Thyroid gland (tissue), 4 donors: Measurements from ENCODE around the gene PGS1.

Source experiments
- POLR2A ChIP-seq, 2 donors: fragments of 450-650 bp; IDR thresholded peaks; one replicate each; pipeline ENCODE4 v1.6.1; 2017; ENCODE audit warnings: antibody characterized with exemption in 2 of 2, mild to moderate bottlenecking in 2 of 2, moderate library complexity in 1 of 2
- TF ChIP-seq, protein P1 (sequence below), 6 experiments: fragments of 200-600 bp in 3 of 6; fragments of 450-650 bp in 3 of 6; sonication (generic) in 3 of 6; IDR thresholded peaks; one replicate each; pipeline ENCODE4 v1.5.1; 2016 to 2019; ENCODE audit warnings: antibody characterized with exemption in 6 of 6, mild to moderate bottlenecking in 2 of 6, inconsistent platforms in 1 of 6, moderate library complexity in 1 of 6

DNA sequence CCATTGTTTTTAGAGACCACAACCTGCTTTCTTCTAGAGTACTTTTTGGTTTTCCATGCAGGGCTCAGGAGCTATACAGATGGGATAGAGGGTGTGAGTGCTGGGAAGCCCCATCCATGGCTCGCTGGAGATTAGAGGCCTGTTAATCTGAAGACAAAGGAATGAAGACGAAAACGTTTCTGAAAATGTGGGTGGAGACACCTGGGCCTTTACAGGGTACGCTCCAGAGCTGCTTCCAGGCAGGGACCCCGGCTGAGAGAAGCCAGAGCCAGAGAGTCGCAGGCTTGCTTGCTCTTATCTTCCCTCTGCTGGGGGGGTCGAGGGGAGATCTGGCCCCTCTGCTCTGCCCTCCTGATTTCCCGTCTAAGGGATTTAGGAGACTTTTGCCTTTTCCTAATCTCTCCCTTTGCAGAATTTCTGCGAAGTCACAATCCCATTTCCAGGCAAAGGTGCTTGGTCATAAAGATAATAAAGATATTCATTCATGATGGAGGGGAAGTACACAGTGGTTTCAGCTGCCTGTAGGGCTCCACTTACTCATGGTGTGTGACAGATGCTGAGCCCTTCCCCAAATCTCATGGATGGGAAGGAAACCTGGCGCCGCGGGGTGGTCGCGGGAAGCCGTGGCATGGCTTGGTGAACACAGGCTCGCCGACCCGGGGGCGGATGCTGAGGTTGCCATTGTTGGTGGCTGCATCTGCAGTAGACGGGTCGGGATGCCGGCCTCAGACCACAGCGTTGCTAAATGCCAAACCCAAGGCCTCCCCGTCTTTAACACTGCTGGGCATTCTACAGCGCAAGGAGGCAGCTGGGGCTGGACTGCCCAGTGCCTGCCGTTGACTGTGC is 13.8 kb upstream of the PGS1 start:
- TF ChIP-seq, protein P1, sequence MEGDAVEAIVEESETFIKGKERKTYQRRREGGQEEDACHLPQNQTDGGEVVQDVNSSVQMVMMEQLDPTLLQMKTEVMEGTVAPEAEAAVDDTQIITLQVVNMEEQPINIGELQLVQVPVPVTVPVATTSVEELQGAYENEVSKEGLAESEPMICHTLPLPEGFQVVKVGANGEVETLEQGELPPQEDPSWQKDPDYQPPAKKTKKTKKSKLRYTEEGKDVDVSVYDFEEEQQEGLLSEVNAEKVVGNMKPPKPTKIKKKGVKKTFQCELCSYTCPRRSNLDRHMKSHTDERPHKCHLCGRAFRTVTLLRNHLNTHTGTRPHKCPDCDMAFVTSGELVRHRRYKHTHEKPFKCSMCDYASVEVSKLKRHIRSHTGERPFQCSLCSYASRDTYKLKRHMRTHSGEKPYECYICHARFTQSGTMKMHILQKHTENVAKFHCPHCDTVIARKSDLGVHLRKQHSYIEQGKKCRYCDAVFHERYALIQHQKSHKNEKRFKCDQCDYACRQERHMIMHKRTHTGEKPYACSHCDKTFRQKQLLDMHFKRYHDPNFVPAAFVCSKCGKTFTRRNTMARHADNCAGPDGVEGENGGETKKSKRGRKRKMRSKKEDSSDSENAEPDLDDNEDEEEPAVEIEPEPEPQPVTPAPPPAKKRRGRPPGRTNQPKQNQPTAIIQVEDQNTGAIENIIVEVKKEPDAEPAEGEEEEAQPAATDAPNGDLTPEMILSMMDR (IDR thresholded peaks at IDR 0.05) = no peak
- no peak for TF ChIP-seq POLR2A (IDR thresholded peaks at IDR 0.05)
